Measurements from ENCODE around the gene UBE2Q2.

GRCh38 chr15:75866916-75867315 is 23.7 kb downstream of the UBE2Q2 start:
- TF ChIP-seq, protein P1, sequence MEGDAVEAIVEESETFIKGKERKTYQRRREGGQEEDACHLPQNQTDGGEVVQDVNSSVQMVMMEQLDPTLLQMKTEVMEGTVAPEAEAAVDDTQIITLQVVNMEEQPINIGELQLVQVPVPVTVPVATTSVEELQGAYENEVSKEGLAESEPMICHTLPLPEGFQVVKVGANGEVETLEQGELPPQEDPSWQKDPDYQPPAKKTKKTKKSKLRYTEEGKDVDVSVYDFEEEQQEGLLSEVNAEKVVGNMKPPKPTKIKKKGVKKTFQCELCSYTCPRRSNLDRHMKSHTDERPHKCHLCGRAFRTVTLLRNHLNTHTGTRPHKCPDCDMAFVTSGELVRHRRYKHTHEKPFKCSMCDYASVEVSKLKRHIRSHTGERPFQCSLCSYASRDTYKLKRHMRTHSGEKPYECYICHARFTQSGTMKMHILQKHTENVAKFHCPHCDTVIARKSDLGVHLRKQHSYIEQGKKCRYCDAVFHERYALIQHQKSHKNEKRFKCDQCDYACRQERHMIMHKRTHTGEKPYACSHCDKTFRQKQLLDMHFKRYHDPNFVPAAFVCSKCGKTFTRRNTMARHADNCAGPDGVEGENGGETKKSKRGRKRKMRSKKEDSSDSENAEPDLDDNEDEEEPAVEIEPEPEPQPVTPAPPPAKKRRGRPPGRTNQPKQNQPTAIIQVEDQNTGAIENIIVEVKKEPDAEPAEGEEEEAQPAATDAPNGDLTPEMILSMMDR (IDR thresholded peaks at IDR 0.05; ENCODE audit: insufficient read depth, low read depth, low read length): no peak
- TF ChIP-seq EZH2 (IDR thresholded peaks at IDR 0.05; ENCODE audit: insufficient read depth, low read length): no peak

All from astrocyte (in vitro differentiated cells and primary cell).